HG03103 (cell line): ENCODE data around the gene PWWP3B.
"Not testable (repeated sequence)": the region's sequence is repeated elsewhere in the genome, so short reads cannot be mapped to it uniquely, and the experiment has no call there.

Experiments
- ATAC-seq: cut with Tn5 transposase; IDR thresholded peaks from one replicate; pipeline ENCODE4 v1.9.1; 2021; ENCODE audit warnings: low read depth; ENCODE audit not compliant: unreplicated experiment

Gene PWWP3B

GRCh38 chrX:106168107-106168506, at the start of gene PWWP3B:
TSS of gene PWWP3B (plus strand) at chrX:106168305. CDS start at chrX:106205433, 37,128 bp downstream.
- ATAC-seq: no peak

DNA sequence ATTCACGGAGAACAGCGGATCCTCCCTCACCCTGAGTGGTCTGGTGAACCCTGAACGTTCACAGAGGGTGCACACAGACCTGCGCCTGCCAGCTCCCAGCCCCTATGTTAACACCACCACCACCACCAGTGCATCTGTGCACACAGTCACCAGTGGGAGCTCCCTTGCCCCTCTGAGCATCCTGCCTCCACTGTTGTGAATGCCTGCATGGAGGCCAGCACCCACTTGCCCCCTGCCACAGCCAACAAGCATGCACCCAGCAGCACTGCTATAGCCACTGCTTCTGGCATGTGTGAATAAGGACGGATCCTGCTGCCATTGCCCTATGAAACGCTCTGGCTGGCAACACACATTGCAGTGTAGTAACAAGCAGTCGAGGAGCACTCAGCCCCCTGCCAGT, 29.1 kb upstream of the PWWP3B start:
- no peak for ATAC-seq

DNA sequence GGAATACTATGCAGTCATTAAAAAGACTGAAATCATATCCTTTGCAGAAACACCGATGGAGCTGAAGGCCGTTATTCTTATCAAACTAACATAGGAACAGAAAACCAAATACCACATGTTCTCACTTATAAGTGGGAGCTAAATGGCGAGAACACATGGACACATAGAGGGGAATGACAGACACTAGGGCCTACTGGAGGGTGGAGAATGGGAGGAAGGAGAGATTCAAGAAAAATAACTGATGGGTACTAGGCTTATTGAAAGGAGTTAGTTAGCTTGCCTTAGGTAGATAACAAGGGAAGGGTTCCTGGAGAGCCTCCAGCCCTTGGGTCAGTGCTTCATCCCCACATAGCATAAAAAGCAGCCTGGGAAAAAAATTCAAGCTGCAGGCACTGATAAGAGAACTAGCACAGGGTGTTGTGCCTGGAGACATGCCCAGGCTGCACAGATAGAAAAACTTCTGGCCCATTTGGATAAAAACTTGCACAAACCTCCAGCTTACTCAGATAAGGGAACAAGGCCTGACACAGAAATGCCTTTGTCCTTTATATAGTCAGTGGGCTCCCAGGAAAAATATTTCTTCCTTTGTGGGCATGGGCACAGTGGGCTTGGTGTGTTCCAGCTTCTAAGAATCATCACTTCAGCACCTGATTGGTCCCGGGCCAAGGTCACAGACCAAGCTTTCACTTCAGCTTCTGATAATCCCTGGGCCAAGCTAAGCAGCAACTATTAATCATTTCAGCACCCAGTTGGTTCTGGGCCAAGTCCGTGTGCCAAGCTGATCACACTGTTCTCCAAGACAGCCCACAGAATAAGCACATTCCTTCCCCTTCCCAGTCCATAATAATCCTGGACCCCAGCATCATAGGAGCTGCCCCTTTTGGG, 23.1 kb upstream of the PWWP3B start:
- ATAC-seq: no peak

- no peak for ATAC-seq
Observed at GRCh38 chrX:106150701-106151100, 17.4 kb upstream of the PWWP3B start.

DNA sequence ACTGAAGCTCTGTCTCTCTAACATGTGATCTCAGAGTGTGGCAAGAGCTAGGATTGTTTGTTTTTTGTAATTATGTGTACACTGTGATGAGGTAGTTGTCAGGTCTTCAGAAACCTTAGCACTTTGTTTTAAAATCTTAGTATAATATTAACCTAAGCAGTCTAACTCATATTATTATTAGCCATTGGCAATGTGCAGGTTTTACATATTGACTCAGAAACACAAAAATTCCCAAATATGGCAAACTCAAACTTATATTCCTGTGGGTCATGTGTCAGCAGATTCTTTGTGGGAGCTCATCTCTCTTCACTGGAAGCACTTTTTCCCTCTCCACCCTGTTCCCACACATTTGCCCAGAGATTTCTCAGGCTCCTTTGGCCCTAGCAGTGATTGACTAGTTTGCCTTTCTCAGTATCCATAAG, 8.2 kb upstream of the PWWP3B start:
- ATAC-seq: no peak

DNA sequence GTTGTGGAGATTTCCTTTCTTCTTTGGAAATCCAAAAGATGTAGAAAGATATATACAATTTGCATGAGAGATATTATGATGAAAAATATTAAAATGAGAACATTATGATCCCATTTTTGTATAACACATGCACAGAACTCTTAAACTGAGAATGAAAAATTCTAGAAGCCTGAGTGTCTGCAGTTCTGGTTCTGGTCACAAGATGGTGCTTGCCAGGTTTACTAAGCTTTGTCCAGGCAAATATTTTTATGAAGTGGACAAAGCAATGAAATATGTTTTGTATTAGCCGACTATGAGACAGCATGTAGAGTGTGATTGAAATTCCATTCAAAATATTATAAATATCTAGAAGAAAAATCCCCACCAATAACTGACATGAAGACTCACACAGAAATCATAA, 2.2 kb downstream of the PWWP3B start:
- no peak for ATAC-seq

DNA sequence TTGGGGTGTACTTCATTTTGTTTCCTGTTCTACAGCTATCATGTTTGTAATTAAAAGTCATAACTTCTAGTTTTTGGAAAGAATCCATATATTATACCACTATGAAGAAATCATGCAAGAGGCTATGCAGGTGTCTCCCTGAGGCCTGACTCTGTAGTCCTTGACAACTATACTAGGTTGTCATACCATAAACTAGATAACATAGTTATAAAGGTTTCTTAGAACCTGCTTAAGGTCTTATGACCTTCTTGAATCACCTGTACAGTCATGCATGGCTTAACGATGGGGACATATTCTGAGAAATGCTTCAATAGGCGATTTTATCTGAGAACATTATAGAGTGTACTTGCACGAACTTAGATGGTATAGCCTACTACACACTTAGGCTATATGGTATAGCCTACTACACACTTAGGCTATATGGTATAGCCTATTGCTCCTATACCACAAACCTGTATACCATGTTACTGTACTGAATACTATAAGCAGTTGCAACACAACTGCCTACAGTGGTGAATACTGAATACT, 3.3 kb downstream of the PWWP3B start:
- no peak for ATAC-seq

DNA sequence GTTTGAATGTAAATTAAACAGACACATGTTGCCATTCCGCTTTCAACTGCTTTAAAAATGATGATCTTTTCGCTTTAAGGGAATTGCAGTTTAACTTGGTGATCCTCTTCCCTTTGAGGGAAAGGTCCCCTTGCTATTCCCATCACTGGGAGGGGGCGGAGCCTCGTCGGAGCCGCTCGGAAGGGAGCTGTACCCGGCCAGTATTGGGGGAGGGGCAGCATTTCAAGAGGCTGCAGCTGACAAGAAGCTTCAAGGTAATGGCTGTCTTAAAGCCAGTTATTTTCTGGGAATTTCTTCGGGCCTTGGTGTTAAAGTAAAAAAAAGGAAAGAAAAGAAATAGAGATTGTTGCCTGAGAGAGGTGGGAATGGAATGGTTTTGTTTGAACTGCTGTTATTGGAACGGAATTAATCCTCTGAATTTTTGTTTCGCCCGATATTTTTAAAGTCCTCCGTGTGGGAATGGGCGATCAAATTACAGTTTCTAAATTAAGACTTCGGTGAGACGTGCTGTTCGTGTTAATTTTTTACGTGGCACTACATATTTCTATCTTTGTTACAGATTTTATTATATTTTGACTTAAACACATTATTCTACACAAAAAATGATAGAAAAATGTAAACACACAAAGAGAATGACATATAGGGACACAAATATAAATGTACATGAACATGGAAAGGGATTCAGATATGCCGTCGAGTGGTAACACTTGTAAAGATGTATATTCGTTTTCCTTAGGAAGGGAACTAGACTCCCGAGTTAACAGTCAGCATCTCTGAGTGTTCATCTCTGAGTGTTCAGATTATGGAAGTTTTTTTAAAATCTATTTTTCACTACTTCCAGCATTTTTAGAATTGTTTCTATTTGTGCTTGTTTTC, 9.2 kb downstream of the PWWP3B start:
- ATAC-seq: no peak

DNA sequence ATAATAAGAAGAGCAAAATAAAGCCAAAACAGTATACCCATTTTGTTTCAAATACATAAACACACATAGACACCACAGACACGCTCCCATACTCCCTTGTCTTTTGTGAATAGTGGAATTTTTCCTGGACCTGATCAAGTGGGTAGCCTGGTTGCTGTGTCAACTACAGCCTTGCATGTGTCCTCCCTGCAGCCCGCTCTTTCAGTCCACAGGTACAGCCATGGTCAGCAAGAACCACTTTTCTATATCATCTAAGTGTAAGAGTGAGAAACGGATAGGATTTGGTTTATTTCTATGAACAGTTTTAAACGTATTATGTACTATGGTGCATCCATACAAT, 9.8 kb downstream of the PWWP3B start:
- ATAC-seq: no peak

DNA sequence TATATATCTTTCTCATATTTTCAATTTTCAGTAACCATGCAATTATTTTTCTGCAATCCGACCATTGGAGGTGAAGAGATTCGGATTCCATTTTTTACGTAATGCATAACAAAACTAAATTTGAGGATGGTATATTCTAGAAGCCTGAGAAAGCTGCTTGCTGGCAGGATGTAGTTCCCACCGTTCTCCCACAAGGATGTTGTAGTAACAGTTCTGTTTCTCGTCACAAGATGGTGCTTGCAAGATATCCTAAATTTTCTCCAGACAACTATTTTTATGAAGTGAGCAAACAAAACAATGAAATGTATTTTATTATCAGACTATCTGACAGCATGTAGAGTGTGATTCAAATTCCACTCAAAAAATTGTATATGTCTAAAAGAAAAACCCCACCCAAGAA, 10.7 kb downstream of the PWWP3B start:
- ATAC-seq: no peak

DNA sequence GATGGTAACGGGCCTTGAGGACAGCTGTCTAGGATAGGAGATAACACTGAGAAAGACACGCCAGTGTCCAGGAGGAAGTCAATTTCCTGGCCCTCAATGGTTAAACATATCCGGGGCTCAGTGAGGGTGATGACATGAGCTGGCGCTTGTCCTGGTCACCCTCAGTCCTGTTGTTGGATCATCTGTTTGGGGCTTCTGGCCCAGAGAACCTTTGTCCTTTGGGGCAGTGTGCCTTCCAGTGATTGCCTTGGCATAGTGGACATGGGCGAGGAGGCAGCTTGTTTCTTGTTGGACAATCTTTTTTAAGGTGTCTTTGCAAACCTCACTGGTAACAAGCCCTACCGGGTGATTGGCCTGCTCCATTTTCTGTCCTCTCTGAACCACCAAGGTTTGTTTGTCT, 15.6 kb downstream of the PWWP3B start:
- ATAC-seq: not testable (repeated sequence)

GRCh38 chrX:106201502-106202178, 33.5 kb downstream of the PWWP3B start:
- no peak for ATAC-seq

DNA sequence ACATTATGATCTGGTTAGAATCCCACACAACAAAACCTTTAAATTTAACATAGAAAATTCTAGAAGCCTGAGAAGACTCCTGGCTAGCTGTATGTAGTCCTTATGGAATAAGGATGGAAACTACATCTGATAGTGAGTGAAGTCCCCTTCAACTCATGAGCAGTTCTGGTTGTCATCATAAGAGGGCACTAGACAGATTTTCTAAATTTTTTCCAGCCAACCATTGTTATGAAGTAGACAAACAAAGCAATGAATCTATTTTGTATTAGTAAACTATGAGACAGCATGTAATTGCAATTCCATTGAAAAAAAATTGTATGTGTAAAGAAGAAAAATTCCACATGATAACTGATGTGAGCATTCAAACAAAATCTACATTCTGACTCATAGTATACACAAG, 35.2 kb downstream of the PWWP3B start:
- no peak for ATAC-seq

DNA sequence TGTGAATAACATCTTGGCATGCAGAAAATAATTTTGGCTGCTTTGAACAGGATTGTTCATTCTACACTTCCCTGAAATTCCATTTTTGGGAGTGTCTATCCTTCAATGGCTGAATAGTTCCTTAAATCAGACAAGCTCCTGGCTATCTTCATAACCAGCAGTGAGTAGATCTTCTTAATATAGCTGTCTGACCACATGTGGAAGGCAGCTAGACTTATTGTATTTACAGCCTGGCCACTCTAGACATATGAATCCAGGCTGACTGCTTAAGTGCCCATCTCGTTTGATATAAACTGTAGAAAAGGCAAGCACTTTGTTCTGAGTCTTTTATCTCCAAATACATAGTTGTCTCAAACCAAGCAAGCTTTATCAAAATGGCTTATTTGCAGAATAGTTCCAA, 40.0 kb downstream of the PWWP3B start:
- no peak for ATAC-seq
